HG03025 (cell line): ENCODE results near the gene RNH1.

Experiments
- ATAC-seq: cut with Tn5 transposase; IDR thresholded peaks from one replicate; pipeline ENCODE4 v1.9.1; 2021; ENCODE audit warnings: mild to moderate bottlenecking, moderate library complexity; ENCODE audit not compliant: unreplicated experiment, low FRiP score

Gene RNH1

GRCh38 chr11:501001-501682 lies 5.9 kb downstream of the RNH1 start:
- ATAC-seq: no peak

GRCh38 chr11:499201-500076 lies 7.6 kb downstream of the RNH1 start:
- no peak for ATAC-seq

DNA sequence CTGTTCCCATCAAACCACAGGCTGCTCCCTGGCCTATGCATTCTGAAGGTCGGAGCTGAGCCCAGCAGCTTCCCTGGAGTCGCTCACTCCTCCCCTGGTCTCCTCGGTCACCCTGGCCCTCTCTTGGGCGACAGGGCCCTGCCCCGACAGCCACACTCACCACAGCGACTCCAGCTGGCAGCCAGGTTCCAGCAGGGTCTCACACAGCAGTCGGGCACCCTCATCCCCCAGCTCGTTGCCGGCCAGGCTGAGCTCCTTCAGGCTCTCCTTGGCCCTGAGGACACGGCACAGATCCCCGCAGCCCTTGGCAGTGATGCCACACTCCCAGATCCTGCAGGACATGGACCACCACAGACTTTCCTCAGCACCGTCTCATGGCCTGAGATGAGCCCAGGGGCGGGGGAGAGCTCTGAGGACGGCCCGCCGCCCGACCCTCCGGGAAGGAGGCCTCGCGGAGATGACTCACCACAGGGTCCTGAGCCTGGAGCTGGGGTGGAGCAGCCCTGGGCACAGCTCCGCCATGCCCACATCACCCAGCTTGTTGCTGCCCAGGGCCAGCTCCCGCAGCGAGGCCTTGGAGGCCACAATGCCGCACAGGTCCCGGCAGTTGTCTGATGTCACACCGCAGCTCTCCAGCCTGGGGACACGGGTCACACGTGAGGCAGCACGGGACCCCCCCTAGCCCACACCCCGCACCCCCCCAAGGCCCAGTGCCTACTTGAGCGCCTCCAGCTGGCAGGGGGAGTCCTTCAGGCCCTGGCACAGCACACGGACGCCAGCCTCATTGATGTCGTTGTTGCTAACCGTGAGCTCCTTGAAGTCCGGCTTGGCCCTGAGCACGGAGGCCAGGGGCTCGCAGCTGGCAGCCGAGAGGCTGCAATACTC lies 8.5 kb downstream of the RNH1 start:
- ATAC-seq: no peak

GRCh38 chr11:497565-498296 lies 9.3 kb downstream of the RNH1 start:
- no peak for ATAC-seq

- ATAC-seq: no peak
These were observed 10.0 kb downstream of the RNH1 start for GRCh38 chr11:496834-497564.

DNA sequence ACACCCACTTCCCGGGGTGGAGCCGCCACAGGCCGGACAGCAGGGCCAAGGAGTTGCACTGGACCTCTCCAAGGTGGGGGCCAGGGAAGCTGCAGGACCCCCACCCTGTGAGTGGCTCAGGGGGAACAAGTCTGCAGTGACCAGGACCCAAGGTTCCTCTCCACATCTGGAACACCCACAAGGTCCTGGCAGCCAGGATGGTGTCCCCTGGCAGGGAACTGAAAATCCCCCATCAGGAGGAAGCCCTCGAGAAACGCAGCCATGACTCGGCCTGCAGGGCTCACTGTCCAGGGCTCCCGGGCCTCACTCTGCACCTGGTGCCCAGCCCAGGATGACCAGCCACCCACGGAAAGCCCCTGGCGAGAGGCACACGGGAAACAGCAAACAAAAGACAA lies 11.5 kb downstream of the RNH1 start:
- no peak for ATAC-seq

DNA sequence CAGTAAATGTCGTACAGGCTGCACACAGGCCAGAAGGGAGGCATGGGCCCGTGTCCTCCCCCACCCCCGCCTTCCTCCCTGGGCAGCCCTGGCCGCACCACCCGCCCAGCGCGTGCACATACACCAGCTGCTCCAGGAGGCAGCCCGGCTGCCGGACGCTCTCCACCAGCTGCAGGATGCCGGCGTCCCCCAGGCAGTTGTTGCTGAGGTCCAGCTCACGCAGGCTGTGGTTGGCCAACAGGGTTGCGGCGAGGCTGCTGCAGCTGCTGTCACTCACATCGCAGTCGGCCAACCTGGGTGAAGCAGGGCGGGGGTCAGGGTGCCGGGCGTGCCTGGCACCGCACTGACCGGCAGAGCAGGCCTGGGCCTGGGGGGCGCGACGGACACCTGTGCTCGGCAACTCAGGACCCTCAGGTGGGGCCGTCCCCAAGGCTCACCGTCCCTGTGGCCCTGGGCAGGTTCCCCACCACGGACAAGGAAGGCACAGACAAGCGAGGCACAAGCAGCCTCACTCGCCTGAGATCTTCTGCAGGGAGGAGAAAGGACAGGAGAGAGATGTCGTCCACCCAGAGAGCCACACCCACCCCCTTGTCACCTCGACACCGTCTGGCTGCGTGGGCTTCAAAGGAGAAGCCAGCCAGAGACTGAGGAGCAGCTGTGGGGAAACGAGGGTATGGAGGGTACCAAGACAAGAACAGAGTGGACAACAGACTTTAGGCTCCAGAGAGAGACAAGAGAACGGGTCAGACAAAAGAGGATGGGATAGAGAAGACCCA lies 12.1 kb downstream of the RNH1 start:
- no peak for ATAC-seq

GRCh38 chr11:492427-493226 lies 14.4 kb downstream of the RNH1 start:
- ATAC-seq: no peak

- no peak for ATAC-seq
These were observed 15.7 kb downstream of the RNH1 start for GRCh38 chr11:491358-491757.

- no peak for ATAC-seq
These were observed 16.1 kb downstream of the RNH1 start for GRCh38 chr11:490930-491260.

DNA sequence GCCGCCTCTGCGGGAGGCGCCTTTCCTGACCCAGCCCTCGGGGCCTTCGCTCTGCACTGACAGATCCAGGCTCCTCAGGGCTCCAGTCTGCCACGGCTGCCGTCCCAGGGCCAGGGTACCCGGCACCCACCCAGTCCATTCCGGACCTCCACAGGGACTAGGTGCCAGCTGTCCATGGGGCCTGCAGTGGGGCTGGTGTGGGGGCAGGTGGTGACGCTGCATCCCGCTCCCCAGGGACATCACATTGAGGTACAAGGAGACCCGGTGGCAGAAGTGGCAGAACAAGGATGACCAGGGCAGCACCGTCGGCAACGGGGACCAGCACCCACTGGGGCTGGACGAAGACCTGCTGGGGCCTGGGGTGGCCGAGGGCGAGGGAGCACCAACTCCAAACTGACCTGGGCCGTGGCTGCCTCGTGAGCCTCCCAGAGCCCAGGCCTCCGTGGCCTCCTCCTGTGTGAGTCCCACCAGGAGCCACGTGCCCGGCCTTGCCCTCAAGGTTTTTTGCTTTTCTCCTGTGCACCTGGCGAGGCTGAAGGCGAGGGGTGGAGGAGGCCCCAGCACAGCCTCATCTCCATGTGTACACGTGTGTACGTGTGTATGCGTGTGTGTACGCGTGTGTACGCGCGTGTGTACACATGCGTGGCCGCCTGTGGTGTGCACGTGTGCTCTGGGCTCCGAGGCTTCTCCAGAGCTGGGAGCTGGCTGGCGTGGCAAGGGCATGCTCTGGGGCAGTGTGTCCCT lies 16.7 kb downstream of the RNH1 start:
- no peak for ATAC-seq

- no peak for ATAC-seq
These were observed 17.3 kb downstream of the RNH1 start for GRCh38 chr11:489610-490185.

GRCh38 chr11:488992-489391 lies 18.1 kb downstream of the RNH1 start:
- no peak for ATAC-seq

- no peak for ATAC-seq
These were observed 18.5 kb downstream of the RNH1 start for GRCh38 chr11:488579-488978.

- no peak for ATAC-seq
These were observed 19.0 kb downstream of the RNH1 start for GRCh38 chr11:488062-488461.

- no peak for ATAC-seq
These were observed 19.4 kb downstream of the RNH1 start for GRCh38 chr11:487571-488021.

GRCh38 chr11:486189-486588 lies 20.9 kb downstream of the RNH1 start:
- no peak for ATAC-seq
